ENCODE data around the gene L3MBTL2. TPM values are rescaled to one million over a fixed set of nuclear protein-coding genes. Genes with fewer than 3 reads are reported as not detected.
"Not testable (repeated sequence)": the region's sequence is repeated elsewhere in the genome, so short reads cannot be mapped to it uniquely, and the experiment has no call there.

Gene L3MBTL2
- total RNA-seq, 1 donor from 2014 or later, result 20.1 TPM

- Mint-ChIP-seq H3K36me3 (ENCODE audit: low read depth, unreplicated experiment) (peaks cover 49% of the 10 kb centered on the region), H3K27me3 (ENCODE audit: unreplicated experiment) (peaks cover 19% of the 10 kb centered on the region), H3K4me3 (ENCODE audit: unreplicated experiment) (no peak overlapping the region), H3K4me1 (ENCODE audit: unreplicated experiment) (peaks cover 31% of the 10 kb centered on the region), H3K9me3 (ENCODE audit: unreplicated experiment) (no peaks in the 10 kb centered on the region), H3K27ac (ENCODE audit: unreplicated experiment) (no peak overlapping the region)
- no peak for DNase-seq (ENCODE audit: low spot score)
- TF ChIP-seq, protein P1, sequence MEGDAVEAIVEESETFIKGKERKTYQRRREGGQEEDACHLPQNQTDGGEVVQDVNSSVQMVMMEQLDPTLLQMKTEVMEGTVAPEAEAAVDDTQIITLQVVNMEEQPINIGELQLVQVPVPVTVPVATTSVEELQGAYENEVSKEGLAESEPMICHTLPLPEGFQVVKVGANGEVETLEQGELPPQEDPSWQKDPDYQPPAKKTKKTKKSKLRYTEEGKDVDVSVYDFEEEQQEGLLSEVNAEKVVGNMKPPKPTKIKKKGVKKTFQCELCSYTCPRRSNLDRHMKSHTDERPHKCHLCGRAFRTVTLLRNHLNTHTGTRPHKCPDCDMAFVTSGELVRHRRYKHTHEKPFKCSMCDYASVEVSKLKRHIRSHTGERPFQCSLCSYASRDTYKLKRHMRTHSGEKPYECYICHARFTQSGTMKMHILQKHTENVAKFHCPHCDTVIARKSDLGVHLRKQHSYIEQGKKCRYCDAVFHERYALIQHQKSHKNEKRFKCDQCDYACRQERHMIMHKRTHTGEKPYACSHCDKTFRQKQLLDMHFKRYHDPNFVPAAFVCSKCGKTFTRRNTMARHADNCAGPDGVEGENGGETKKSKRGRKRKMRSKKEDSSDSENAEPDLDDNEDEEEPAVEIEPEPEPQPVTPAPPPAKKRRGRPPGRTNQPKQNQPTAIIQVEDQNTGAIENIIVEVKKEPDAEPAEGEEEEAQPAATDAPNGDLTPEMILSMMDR (IDR thresholded peaks at IDR 0.05; ENCODE audit: unreplicated experiment), result no peak
Observed at GRCh38 chr22:41177040-41177621, 28.0 kb upstream of the L3MBTL2 start.

- peaks cover 19% of the 10 kb centered on the region for H3K27me3 Mint-ChIP-seq (ENCODE audit: unreplicated experiment)
- H3K9me3 Mint-ChIP-seq (ENCODE audit: unreplicated experiment), result no peaks in the 10 kb centered on the region
- TF ChIP-seq, protein P1 (IDR thresholded peaks at IDR 0.05; ENCODE audit: unreplicated experiment), result no peak
Observed at GRCh38 chr22:41177622-41178424, 27.3 kb upstream of the L3MBTL2 start.

GRCh38 chr22:41178425-41178975 is 26.6 kb upstream of the L3MBTL2 start:
- TF ChIP-seq, protein P1 (IDR thresholded peaks at IDR 0.05; ENCODE audit: unreplicated experiment), result no peak
- Mint-ChIP-seq H3K9me3 (ENCODE audit: unreplicated experiment) (no peaks in the 10 kb centered on the region), H3K27ac (ENCODE audit: unreplicated experiment) (peak overlapping the region; percentile 36), H3K4me1 (ENCODE audit: unreplicated experiment) (peaks cover 31% of the 10 kb centered on the region), H3K4me3 (ENCODE audit: unreplicated experiment) (peak overlapping the region; percentile 76), H3K36me3 (ENCODE audit: low read depth, unreplicated experiment) (peaks cover 39% of the 10 kb centered on the region), H3K27me3 (ENCODE audit: unreplicated experiment) (peaks cover 19% of the 10 kb centered on the region)
- no peak for DNase-seq (ENCODE audit: low spot score)

More at GRCh38 chr22:41177622-41178424, 27.3 kb upstream of the L3MBTL2 start:
- Mint-ChIP-seq H3K36me3 (ENCODE audit: low read depth, unreplicated experiment) (peaks cover 45% of the 10 kb centered on the region), H3K4me1 (ENCODE audit: unreplicated experiment) (peaks cover 31% of the 10 kb centered on the region), H3K4me3 (ENCODE audit: unreplicated experiment) (peak overlapping the region; percentile 76), H3K27ac (ENCODE audit: unreplicated experiment) (no peak overlapping the region)
- no peak for DNase-seq (ENCODE audit: low spot score)

DNA sequence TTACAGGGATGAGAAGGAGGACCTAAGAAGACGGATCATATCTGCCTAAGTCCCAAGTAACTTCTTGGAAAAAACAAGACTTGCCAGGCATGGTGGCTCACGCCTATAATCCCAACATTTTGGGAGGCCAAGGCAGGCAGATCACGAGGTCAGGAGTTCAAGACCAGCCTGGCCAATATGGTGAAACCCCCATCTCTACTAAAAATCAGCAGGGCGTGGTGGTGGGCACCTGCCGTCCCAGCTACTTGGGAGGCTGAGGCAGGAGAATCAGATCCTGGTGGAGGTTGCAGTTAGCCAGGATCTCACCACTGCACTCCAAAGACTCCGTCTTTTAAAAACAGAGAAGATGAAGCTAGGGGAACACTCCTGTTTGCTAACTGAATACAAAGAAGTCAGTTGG is 24.8 kb upstream of the L3MBTL2 start:
- not testable (repeated sequence) for H3K27ac Mint-ChIP-seq (ENCODE audit: unreplicated experiment); H3K9me3 Mint-ChIP-seq (ENCODE audit: unreplicated experiment); DNase-seq (ENCODE audit: low spot score); H3K4me3 Mint-ChIP-seq (ENCODE audit: unreplicated experiment)
- Mint-ChIP-seq H3K27me3 (ENCODE audit: unreplicated experiment) (peaks cover 19% of the 10 kb centered on the region), H3K36me3 (ENCODE audit: low read depth, unreplicated experiment) (peaks cover 39% of the 10 kb centered on the region), H3K4me1 (ENCODE audit: unreplicated experiment) (peaks cover 22% of the 10 kb centered on the region)

DNA sequence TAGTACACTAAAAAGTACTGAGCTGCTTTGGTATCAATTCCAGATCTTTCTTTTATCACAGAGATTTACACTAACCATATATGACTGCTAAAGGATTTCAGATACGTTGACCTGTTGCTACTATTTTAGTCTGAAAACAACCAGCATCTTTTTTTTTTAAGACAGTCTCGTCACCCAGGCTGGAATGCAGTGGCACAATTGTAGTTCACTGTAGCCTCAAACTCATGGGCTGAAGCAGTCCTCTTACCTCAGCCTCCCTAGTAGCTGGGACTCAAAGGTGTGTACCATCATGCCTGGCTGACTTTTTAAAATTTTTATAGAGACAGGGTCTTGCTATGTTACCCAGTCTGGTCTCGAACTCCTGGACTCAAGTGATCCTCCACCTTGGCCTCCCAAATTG is 24.2 kb upstream of the L3MBTL2 start:
- H3K36me3 Mint-ChIP-seq (ENCODE audit: low read depth, unreplicated experiment), result peaks cover 39% of the 10 kb centered on the region
- H3K27me3 Mint-ChIP-seq (ENCODE audit: unreplicated experiment), result peaks cover 16% of the 10 kb centered on the region
- no peak overlapping the region for H3K4me3 Mint-ChIP-seq (ENCODE audit: unreplicated experiment)
- peaks cover 17% of the 10 kb centered on the region for H3K4me1 Mint-ChIP-seq (ENCODE audit: unreplicated experiment)
- TF ChIP-seq, protein P1 (IDR thresholded peaks at IDR 0.05; ENCODE audit: unreplicated experiment), result no peak
- H3K27ac Mint-ChIP-seq (ENCODE audit: unreplicated experiment), result peak overlapping the region; percentile 3
- no peak for DNase-seq (ENCODE audit: low spot score)
- H3K9me3 Mint-ChIP-seq (ENCODE audit: unreplicated experiment), result no peaks in the 10 kb centered on the region

Data from endothelial cell (in vitro differentiated cells).